ENCODE measurements around the gene PDGFC.
"Not testable (repeated sequence)": the region's sequence is repeated elsewhere in the genome, so short reads cannot be mapped to it uniquely, and the experiment has no call there.

The PDGFC gene

GRCh38 chr4:156909010-156909409 lies 62.6 kb downstream of the PDGFC start:
- DNase-seq (ENCODE audit: extremely low read depth in 1 of 2, low read depth in 1 of 2) = no peak

GRCh38 chr4:156906325-156906724 lies 65.3 kb downstream of the PDGFC start:
- DNase-seq (ENCODE audit: extremely low read depth in 1 of 2, low read depth in 1 of 2) = no peak

DNA sequence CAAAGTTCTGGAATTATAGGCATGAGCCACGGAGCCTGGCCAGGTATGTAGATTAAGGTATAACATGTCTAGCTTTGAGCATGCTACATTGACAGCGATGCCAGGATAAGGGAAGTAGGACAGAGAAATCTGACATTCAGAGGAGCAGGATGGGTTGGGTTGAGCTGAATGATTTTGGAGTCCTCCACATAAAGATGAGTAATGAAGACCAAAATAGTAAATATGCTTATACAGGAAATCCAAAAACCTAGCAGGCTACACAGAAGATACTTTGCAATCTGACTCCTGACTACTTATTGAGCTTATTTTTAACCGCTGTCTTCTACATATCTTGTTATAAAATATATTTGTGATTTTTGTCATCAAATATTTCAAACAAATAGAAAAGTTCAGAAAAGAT lies 69.7 kb downstream of the PDGFC start:
- no peak for DNase-seq (ENCODE audit: extremely low read depth in 1 of 2, low read depth in 1 of 2)

- no peak for DNase-seq (ENCODE audit: extremely low read depth in 1 of 2, low read depth in 1 of 2)
These were observed 73.1 kb downstream of the PDGFC start for GRCh38 chr4:156898373-156899117.

- no peak for DNase-seq (ENCODE audit: extremely low read depth in 1 of 2, low read depth in 1 of 2)
These were observed 75.1 kb downstream of the PDGFC start for GRCh38 chr4:156896527-156896926.

GRCh38 chr4:156894234-156894633 lies 77.4 kb downstream of the PDGFC start:
- no peak for DNase-seq (ENCODE audit: extremely low read depth in 1 of 2, low read depth in 1 of 2)

- DNase-seq (ENCODE audit: extremely low read depth in 1 of 2, low read depth in 1 of 2) = no peak
These were observed 78.8 kb downstream of the PDGFC start for GRCh38 chr4:156892805-156893204.

GRCh38 chr4:156889616-156890594 lies 81.7 kb downstream of the PDGFC start:
- DNase-seq (ENCODE audit: extremely low read depth in 1 of 2, low read depth in 1 of 2) = no peak

- DNase-seq (ENCODE audit: extremely low read depth in 1 of 2, low read depth in 1 of 2) = no peak
These were observed 82.8 kb downstream of the PDGFC start for GRCh38 chr4:156888762-156889161.

- DNase-seq (ENCODE audit: extremely low read depth in 1 of 2, low read depth in 1 of 2) = no peak
These were observed 85.1 kb downstream of the PDGFC start for GRCh38 chr4:156886481-156886880.

DNA sequence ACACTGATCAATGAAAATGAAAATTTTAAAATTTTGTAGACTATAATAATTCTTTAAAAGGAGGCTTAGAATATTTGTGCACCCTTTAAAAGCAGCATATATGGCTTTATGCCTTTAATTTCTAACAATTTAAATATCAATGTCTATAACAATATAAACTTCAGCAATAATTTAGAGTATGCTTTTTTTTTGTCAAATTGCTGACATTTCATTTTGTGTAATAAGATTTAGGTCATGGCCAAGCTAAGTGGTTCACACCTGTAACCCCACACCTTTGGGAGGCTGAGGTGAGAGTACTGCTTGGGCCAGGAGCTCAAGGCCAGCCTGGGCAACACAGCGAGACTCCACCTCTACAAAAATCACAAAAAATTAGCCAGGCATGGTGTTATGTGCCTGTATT lies 86.2 kb downstream of the PDGFC start:
- DNase-seq (ENCODE audit: extremely low read depth in 1 of 2, low read depth in 1 of 2) = no peak

DNA sequence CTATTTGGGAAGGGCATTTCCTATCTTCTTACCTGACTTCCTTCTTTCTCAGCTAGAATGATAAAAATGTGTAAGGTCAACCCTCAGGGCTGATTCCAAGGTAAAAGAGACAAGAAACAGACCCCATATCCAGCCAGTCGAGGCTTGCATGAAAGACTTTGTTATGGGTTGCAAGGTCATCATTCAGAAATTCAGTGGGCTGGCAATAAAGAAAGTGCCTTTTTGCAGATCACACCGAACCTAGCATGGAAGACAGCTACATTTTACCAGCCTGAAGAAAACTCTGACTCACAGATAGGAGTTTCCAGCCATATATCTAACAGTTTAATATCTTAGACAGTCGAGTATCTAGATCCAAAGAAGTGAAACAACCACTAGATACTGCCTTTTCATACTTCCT lies 87.4 kb downstream of the PDGFC start:
- no peak for DNase-seq (ENCODE audit: extremely low read depth in 1 of 2, low read depth in 1 of 2)

DNA sequence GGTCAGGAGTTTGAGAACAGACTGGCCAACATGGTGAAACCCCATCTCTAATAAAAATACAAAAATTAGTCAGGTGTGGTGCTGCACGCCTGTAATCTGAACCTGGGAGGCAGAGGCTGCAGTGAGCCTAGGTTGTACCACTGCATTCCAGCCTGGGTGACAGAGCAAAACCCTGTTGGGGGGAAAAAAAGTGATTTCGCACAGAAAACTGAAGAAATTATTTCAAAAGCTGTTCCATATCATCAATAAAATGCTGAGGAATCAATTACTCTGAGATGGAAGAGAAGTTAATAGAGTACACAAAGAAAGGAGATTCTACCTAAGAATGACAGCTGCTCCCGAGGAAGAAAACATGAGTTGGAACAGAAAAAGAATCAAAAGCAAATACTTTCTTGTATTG lies 95.9 kb downstream of the PDGFC start:
- no peak for DNase-seq (ENCODE audit: extremely low read depth in 1 of 2, low read depth in 1 of 2)

- no peak for DNase-seq (ENCODE audit: extremely low read depth in 1 of 2, low read depth in 1 of 2)
These were observed 96.5 kb downstream of the PDGFC start for GRCh38 chr4:156875055-156875454.

DNA sequence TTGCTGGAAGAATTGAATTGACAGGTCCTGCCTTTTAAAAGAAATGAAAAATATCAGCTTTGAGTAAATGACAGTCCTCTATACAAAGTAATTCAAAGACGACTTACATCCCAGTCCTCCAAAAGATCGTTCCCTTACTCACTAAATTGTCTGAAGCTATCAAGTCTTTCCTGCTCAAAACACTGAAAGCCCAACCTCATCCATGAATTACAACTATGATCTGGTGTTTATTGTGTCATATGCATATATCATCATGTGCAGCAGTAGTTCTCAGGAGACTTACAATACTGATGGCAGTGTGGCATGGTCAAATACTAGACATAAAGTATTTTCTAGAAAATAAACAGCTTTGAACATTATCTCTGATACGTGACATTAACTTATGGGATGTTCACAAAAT lies 97.8 kb downstream of the PDGFC start:
- no peak for DNase-seq (ENCODE audit: extremely low read depth in 1 of 2, low read depth in 1 of 2)

- DNase-seq (ENCODE audit: extremely low read depth in 1 of 2, low read depth in 1 of 2) = no peak
These were observed 100.7 kb downstream of the PDGFC start for GRCh38 chr4:156870861-156871260.

DNA sequence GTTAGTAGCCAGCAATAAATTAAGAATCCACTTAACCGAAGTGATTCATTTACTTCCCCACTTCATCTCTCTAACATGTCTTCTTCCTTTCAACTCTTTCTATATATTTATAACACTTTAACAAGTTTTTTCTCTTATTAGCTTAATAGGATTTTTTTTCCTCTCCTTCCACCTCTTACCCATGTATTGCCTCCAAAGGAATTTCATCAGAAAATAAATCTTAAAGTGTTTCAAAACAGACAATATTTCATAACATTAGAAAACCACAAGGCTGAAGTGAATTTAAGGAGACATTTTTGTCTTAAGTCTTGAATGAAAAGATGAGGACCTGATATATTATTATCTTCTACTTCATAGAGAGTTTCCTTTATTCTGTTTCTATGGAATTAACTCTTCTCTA lies 101.5 kb downstream of the PDGFC start:
- no peak for DNase-seq (ENCODE audit: extremely low read depth in 1 of 2, low read depth in 1 of 2)

DNA sequence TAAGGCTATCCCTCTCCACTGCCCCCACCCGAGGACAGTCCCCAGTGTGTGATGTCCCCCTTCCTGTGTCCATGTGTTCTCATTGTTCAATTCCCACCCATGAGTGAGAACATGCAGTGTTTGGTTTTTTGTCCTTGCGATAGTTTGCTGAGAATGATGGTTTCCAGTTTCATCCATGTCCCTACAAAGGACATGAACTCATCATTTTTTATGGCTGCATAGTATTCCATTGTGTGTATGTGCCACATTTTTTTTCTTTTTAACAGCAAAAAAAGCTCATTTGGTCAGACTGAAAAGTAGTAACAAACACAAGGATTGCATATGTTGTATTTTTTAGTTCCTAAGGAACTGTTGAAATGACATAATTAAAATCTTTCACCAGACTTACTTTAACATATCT lies 105.5 kb downstream of the PDGFC start:
- DNase-seq (ENCODE audit: extremely low read depth in 1 of 2, low read depth in 1 of 2) = not testable (repeated sequence)

DNA sequence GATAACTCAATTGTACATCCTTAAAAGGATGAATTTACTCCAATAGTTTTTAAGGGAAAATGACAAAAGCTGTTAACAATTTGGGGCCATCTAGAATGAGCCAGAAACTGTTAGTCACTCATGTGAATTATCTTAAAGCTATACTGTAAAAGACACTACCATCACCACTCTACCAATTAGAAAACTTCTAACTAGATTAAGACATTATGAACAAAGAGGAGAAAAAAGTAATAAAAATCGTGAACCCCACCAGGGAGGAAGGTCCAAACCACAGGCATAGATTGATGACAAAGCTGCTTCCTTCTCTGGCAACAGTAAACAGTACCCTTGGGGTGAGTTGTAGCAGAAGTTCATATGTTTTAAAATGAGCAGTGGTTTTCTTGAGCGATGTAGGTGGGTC lies 106.1 kb downstream of the PDGFC start:
- DNase-seq (ENCODE audit: extremely low read depth in 1 of 2, low read depth in 1 of 2) = no peak

DNA sequence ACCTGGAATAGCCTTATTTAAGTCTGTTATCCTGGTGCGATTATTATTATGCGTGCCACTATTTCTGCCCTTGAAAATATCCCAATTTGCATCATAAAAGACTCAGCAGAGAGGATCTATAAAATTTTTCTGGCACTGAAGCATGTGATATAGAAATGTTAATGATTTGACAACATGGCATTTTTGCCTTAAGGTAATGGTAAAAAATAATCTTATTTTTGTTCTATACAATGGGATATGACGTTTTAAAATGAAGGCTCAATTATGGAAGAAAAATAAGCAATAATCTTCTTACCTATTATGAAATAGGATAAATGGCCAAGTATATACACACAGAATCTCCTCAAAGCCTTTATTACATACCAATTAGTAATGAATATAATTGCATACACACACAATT lies 113.5 kb downstream of the PDGFC start:
- DNase-seq (ENCODE audit: extremely low read depth in 1 of 2, low read depth in 1 of 2) = no peak

GRCh38 chr4:156838761-156839160 lies 132.8 kb downstream of the PDGFC start:
- DNase-seq (ENCODE audit: extremely low read depth in 1 of 2, low read depth in 1 of 2) = no peak

Measured in activated CD8-positive, alpha-beta memory T cell treated with anti-CD3 and anti-CD28 coated beads for 1 hour (primary cell).